Coronary artery (tissue), 2 donors: Measurements from ENCODE around the gene TTLL7.

ENCODE experiments used
- DNase-seq: peaks from one replicate; pipeline ENCODE4 v3.0.0-alpha.2; 2017; ENCODE audit warnings: low spot score
- H3K27ac ChIP-seq, 2 donors: fragments of 200-600 bp; sonication (generic); one replicate each; pipeline ENCODE4 v1.5.1; 2016 to 2019
- H3K4me3 ChIP-seq: fragments of 200-600 bp; sonication (generic); 2 replicates; pipeline ENCODE4 v1.5.1; 2016; ENCODE audit warnings: mild to moderate bottlenecking, moderate library complexity
- CTCF ChIP-seq: fragments of 200-600 bp; sonication (generic); IDR thresholded peaks from one replicate; pipeline ENCODE4 v1.5.1; 2019; ENCODE audit warnings: antibody characterized with exemption

TTLL7 gene

GRCh38 chr1:83959824-83960498 lies 39.0 kb downstream of the TTLL7 start:
- Histone ChIP-seq H3K27ac (peak overlapping the region; percentile 72 to 80), H3K4me3 (no peak overlapping the region)
- no peak for DNase-seq
- no peak for TF ChIP-seq CTCF

GRCh38 chr1:83958704-83959103 lies 40.2 kb downstream of the TTLL7 start:
- TF ChIP-seq CTCF = no peak
- no peak overlapping the region for H3K27ac ChIP-seq
- no peak for DNase-seq
- no peak overlapping the region for H3K4me3 ChIP-seq

- no peak for DNase-seq
- no peak for TF ChIP-seq CTCF
- Histone ChIP-seq H3K27ac (peak overlapping the region in 1 of 2 donors; percentile 12), H3K4me3 (no peak overlapping the region)
These were observed 44.6 kb downstream of the TTLL7 start for GRCh38 chr1:83954166-83954823.

- TF ChIP-seq CTCF = no peak
- H3K27ac ChIP-seq = peak overlapping the region; percentile 29 to 61
- H3K4me3 ChIP-seq = peak overlapping the region; percentile 50
- no peak for DNase-seq
These were observed 48.7 kb downstream of the TTLL7 start for GRCh38 chr1:83950106-83950661.

GRCh38 chr1:83942914-83943313 lies 56.0 kb downstream of the TTLL7 start:
- TF ChIP-seq CTCF = no peak

GRCh38 chr1:83934550-83934949 lies 64.4 kb downstream of the TTLL7 start:
- Histone ChIP-seq H3K4me3 (no peak overlapping the region), H3K27ac (no peak overlapping the region)
- no peak for TF ChIP-seq CTCF

More at GRCh38 chr1:83942914-83943313, 56.0 kb downstream of the TTLL7 start:
- no peak overlapping the region for H3K4me3 ChIP-seq
- DNase-seq = no peak
- H3K27ac ChIP-seq = no peak overlapping the region

More at GRCh38 chr1:83934550-83934949, 64.4 kb downstream of the TTLL7 start:
- no peak for DNase-seq
